ENCODE data around the gene FTO.

The FTO gene

GRCh38 chr16:53761962-53762703 is 58.2 kb downstream of the FTO start:
- H3K4me3 ChIP-seq (ENCODE audit: low read depth, low read length), result no peak overlapping the region
- TF ChIP-seq, protein P1, sequence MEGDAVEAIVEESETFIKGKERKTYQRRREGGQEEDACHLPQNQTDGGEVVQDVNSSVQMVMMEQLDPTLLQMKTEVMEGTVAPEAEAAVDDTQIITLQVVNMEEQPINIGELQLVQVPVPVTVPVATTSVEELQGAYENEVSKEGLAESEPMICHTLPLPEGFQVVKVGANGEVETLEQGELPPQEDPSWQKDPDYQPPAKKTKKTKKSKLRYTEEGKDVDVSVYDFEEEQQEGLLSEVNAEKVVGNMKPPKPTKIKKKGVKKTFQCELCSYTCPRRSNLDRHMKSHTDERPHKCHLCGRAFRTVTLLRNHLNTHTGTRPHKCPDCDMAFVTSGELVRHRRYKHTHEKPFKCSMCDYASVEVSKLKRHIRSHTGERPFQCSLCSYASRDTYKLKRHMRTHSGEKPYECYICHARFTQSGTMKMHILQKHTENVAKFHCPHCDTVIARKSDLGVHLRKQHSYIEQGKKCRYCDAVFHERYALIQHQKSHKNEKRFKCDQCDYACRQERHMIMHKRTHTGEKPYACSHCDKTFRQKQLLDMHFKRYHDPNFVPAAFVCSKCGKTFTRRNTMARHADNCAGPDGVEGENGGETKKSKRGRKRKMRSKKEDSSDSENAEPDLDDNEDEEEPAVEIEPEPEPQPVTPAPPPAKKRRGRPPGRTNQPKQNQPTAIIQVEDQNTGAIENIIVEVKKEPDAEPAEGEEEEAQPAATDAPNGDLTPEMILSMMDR (IDR thresholded peaks at IDR 0.05; ENCODE audit: borderline replicate concordance, insufficient read depth, low read depth, low read length), result no peak

- no peak overlapping the region for H3K4me3 ChIP-seq (ENCODE audit: low read depth, low read length)
- TF ChIP-seq, protein P1 (IDR thresholded peaks at IDR 0.05; ENCODE audit: borderline replicate concordance, insufficient read depth, low read depth, low read length), result no peak
Measured at GRCh38 chr16:53766304-53767016, 62.5 kb downstream of the FTO start.

DNA sequence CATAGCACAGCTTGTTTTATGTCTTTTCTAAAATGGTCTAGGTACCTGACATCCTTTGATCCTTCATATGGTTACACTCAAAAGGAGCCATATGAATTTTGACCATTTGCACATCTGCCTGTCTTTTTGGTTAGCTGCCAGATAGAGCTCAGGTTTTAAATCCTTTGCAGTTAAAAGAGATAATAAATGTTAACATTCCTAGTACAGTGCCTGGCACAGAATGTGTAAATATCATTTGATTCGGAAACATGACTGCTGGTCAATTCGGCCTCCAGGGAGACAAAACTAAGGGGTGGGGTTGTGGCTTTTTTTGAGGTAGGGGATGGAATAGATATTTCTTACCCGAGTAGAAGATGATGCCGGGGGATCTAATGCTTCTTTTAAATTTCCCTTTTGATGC is 64.2 kb downstream of the FTO start:
- TF ChIP-seq, protein P1 (IDR thresholded peaks at IDR 0.05; ENCODE audit: borderline replicate concordance, insufficient read depth, low read depth, low read length), result no peak
- H3K4me3 ChIP-seq (ENCODE audit: low read depth, low read length), result no peak overlapping the region

DNA sequence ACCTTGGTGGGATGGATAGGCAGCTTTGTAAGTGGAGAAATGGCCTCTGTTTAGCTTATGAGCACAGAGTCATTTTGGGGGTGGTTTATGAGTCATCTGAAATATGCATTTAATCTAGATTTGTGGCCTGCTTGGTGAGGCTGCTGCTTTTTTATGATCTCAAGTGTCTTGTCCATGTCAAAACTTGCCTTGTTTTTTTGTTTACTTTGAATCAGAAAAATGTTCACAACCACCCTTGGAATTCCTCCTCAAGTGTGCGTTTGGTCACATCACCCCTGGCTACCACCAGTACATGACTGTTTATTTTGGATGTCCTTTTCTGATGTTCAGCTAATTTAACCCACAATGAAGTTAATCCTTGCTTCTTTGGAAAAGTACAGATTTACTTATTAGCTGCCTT is 64.6 kb downstream of the FTO start:
- TF ChIP-seq, protein P1 (IDR thresholded peaks at IDR 0.05; ENCODE audit: borderline replicate concordance, insufficient read depth, low read depth, low read length), result no peak
- no peak overlapping the region for H3K4me3 ChIP-seq (ENCODE audit: low read depth, low read length)

DNA sequence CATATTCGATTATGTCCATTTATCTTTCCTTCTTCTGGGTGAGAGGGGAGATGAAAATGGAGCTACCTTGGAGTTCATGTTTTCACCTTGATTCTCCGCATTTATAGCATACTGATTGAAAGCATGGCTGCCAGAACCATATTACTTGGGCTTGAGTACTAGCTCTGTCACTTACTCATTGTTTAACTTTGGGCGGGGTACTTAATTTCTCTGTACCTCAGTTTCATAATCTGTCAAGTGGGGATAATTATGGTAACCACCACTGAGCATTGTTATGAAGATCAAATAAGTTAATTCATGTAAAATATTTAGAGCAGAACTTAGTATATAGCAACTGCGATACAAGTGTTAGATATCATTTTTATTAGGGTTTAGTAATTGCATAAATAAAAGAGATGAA is 65.2 kb downstream of the FTO start:
- TF ChIP-seq, protein P1 (IDR thresholded peaks at IDR 0.05; ENCODE audit: borderline replicate concordance, insufficient read depth, low read depth, low read length), result no peak
- H3K4me3 ChIP-seq (ENCODE audit: low read depth, low read length), result no peak overlapping the region

GRCh38 chr16:53769787-53770186 is 65.8 kb downstream of the FTO start:
- TF ChIP-seq, protein P1 (IDR thresholded peaks at IDR 0.05; ENCODE audit: borderline replicate concordance, insufficient read depth, low read depth, low read length), result no peak
- no peak overlapping the region for H3K4me3 ChIP-seq (ENCODE audit: low read depth, low read length)

DNA sequence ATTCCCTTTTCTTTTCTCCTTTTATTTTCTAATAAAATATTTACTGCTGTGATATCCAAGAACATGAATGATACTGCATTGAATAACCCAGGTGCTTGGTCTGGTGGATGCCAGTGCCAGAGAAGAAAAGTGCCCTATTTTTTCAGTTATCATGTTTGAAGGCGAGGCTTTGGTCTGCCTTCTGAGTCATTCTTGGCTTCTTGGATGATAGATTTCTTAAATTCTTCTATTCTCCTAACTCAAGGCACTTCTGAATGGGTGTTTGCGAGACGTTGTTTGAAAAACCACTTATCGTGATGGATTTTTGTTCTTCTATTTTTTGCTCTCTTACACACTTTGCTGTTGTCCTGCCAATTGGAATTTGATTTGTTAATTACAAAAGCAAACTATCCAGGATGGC is 66.7 kb downstream of the FTO start:
- TF ChIP-seq, protein P1 (IDR thresholded peaks at IDR 0.05; ENCODE audit: borderline replicate concordance, insufficient read depth, low read depth, low read length), result no peak

More for the DNA sequence above, 66.7 kb downstream of the FTO start:
- no peak overlapping the region for H3K4me3 ChIP-seq (ENCODE audit: low read depth, low read length)

All from GM12875 (cell line).